ENCODE data around the gene SYTL3.
"Not testable (repeated sequence)": the region's sequence is repeated elsewhere in the genome, so short reads cannot be mapped to it uniquely, and the experiment has no call there.

The SYTL3 gene

GRCh38 chr6:158653577-158654354 is 3.9 kb downstream of the SYTL3 start:
- POLR2A ChIA-PET, result interaction anchor here (3.0 kb wide), 1 partner anchor 9 kb away, joined by 11 read pairs; the partner anchor contains the start of gene DYNLT1
- TF ChIP-seq NFRKB (IDR thresholded peaks at IDR 0.05), result no peak
- no peak for TF ChIP-seq LEF1 (IDR thresholded peaks at IDR 0.05; ENCODE audit: borderline replicate concordance)
- no peak for TF ChIP-seq SUZ12 (IDR thresholded peaks at IDR 0.05)
- TF ChIP-seq TARDBP (IDR thresholded peaks at IDR 0.05), result no peak
- no peak for TF ChIP-seq SP1 (IDR thresholded peaks at IDR 0.05)
- no peak for TF ChIP-seq CTBP1 (IDR thresholded peaks at IDR 0.05; ENCODE audit: borderline replicate concordance)
- no peak for TF ChIP-seq HDGF (IDR thresholded peaks at IDR 0.05; ENCODE audit: borderline replicate concordance)
- no peak for TF ChIP-seq FOXA1 (IDR thresholded peaks at IDR 0.05)
- TF ChIP-seq, protein P1, sequence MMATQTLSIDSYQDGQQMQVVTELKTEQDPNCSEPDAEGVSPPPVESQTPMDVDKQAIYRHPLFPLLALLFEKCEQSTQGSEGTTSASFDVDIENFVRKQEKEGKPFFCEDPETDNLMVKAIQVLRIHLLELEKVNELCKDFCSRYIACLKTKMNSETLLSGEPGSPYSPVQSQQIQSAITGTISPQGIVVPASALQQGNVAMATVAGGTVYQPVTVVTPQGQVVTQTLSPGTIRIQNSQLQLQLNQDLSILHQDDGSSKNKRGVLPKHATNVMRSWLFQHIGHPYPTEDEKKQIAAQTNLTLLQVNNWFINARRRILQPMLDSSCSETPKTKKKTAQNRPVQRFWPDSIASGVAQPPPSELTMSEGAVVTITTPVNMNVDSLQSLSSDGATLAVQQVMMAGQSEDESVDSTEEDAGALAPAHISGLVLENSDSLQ (IDR thresholded peaks at IDR 0.05), result no peak
- no peak for TF ChIP-seq ELF4 (IDR thresholded peaks at IDR 0.05)
- no peak for TF ChIP-seq FOXM1 (IDR thresholded peaks at IDR 0.05; ENCODE audit: borderline replicate concordance)
- no peak for TF ChIP-seq ARNT (IDR thresholded peaks at IDR 0.05)
- no peak for TF ChIP-seq FOXK2 (IDR thresholded peaks at IDR 0.05)
- no peak for TF ChIP-seq L3MBTL2 (conservative IDR thresholded peaks at IDR 0.05)
- TF ChIP-seq BHLHE40 (IDR thresholded peaks at IDR 0.05; ENCODE audit: borderline replicate concordance), result no peak
- no peak for TF ChIP-seq ZNF384 (IDR thresholded peaks at IDR 0.05)
- no peak for DNase-seq (ENCODE audit: extremely low spot score)
- CTCF ChIA-PET, result no interaction called here

DNA sequence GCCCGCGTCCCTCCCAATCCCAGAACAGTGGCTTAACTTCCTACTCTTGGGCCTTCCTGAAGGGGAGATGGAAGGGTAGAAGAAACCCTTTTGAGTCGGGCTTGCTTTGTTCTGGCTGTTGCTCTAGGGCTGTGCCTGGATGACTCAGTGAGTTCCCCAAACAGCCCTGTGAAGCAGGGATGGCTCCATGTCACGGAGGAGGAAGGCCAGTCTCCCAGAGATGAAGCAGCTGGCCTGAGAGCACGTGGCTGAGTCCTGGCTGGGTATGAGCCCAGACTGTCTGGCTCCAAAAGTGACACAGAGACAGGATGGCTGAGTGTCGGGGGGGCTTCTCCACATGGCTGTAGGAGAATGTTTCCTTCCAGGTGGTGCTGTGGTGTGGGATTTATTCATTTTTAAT is 4.6 kb downstream of the SYTL3 start:
- no peak for TF ChIP-seq SUZ12 (IDR thresholded peaks at IDR 0.05)
- no peak for TF ChIP-seq FOXM1 (IDR thresholded peaks at IDR 0.05; ENCODE audit: borderline replicate concordance)
- no peak for TF ChIP-seq L3MBTL2 (conservative IDR thresholded peaks at IDR 0.05)
- TF ChIP-seq SP1 (IDR thresholded peaks at IDR 0.05), result no peak
- TF ChIP-seq NFRKB (IDR thresholded peaks at IDR 0.05), result no peak
- TF ChIP-seq, protein P1 (IDR thresholded peaks at IDR 0.05), result no peak
- no peak for TF ChIP-seq LEF1 (IDR thresholded peaks at IDR 0.05; ENCODE audit: borderline replicate concordance)
- no peak for TF ChIP-seq CTBP1 (IDR thresholded peaks at IDR 0.05; ENCODE audit: borderline replicate concordance)
- TF ChIP-seq TARDBP (IDR thresholded peaks at IDR 0.05), result no peak
- TF ChIP-seq BHLHE40 (IDR thresholded peaks at IDR 0.05; ENCODE audit: borderline replicate concordance), result no peak
- TF ChIP-seq ZNF384 (IDR thresholded peaks at IDR 0.05), result no peak
- no peak for TF ChIP-seq FOXA1 (IDR thresholded peaks at IDR 0.05)
- TF ChIP-seq HDGF (IDR thresholded peaks at IDR 0.05; ENCODE audit: borderline replicate concordance), result no peak
- TF ChIP-seq FOXK2 (IDR thresholded peaks at IDR 0.05), result no peak
- TF ChIP-seq ELF4 (IDR thresholded peaks at IDR 0.05), result no peak
- TF ChIP-seq ARNT (IDR thresholded peaks at IDR 0.05), result no peak

DNA sequence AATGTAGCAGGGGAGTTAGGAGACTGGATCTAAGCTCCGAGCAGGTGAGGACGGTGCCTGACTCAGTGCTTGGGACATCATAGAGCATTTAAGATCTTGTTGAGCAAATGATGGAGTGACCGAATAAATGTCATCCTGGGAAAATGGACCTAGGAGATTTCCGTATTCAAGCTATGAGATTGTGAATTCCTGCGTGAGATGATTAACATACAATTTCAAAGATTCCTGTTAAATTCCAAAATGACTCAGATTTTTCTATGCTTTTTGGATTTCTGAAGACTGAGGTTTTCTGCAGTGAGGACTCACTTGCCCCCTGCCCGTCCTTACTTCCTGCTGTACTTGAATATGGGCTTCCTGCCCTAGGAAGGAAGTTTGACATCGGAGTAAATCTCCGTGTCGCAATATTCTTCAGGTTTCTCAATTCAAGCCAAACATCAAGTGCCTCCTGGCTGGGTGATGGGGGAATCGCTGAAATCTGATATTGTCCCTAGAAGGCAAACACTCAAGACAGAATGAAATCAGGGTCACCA is 5.2 kb downstream of the SYTL3 start:
- no peak for TF ChIP-seq FOXA1 (IDR thresholded peaks at IDR 0.05)
- TF ChIP-seq TARDBP (IDR thresholded peaks at IDR 0.05), result no peak
- TF ChIP-seq FOXK2 (IDR thresholded peaks at IDR 0.05), result no peak
- TF ChIP-seq L3MBTL2 (conservative IDR thresholded peaks at IDR 0.05), result no peak
- TF ChIP-seq HDGF (IDR thresholded peaks at IDR 0.05; ENCODE audit: borderline replicate concordance), result no peak
- TF ChIP-seq ELF4 (IDR thresholded peaks at IDR 0.05), result no peak
- no peak for TF ChIP-seq ZNF384 (IDR thresholded peaks at IDR 0.05)
- TF ChIP-seq FOXM1 (IDR thresholded peaks at IDR 0.05; ENCODE audit: borderline replicate concordance), result no peak
- no peak for TF ChIP-seq BHLHE40 (IDR thresholded peaks at IDR 0.05; ENCODE audit: borderline replicate concordance)
- no peak for TF ChIP-seq NFRKB (IDR thresholded peaks at IDR 0.05)
- TF ChIP-seq SUZ12 (IDR thresholded peaks at IDR 0.05), result no peak
- TF ChIP-seq, protein P1 (IDR thresholded peaks at IDR 0.05), result no peak
- no peak for TF ChIP-seq CTBP1 (IDR thresholded peaks at IDR 0.05; ENCODE audit: borderline replicate concordance)
- TF ChIP-seq SP1 (IDR thresholded peaks at IDR 0.05), result no peak
- TF ChIP-seq ARNT (IDR thresholded peaks at IDR 0.05), result no peak
- no peak for TF ChIP-seq LEF1 (IDR thresholded peaks at IDR 0.05; ENCODE audit: borderline replicate concordance)
- ChIA-PET POLR2A (interaction anchor here (3.0 kb wide), 1 partner anchor 11 kb away, joined by 11 read pairs; the partner anchor contains the start of gene DYNLT1), CTCF (interaction anchor here (1.0 kb wide), 1 partner anchor 10 kb away, joined by 3 read pairs; the partner anchor contains the start of gene DYNLT1)
- DNase-seq (ENCODE audit: extremely low spot score), result no peak

More for the DNA sequence above, 4.6 kb downstream of the SYTL3 start:
- ChIA-PET CTCF (interaction anchor here (1.0 kb wide), 1 partner anchor 10 kb away, joined by 3 read pairs; the partner anchor contains the start of gene DYNLT1), POLR2A (interaction anchor here (3.0 kb wide), 1 partner anchor 10 kb away, joined by 11 read pairs; the partner anchor contains the start of gene DYNLT1)
- no peak for DNase-seq (ENCODE audit: extremely low spot score)

GRCh38 chr6:158655569-158656450 is 6.0 kb downstream of the SYTL3 start:
- TF ChIP-seq BHLHE40 (IDR thresholded peaks at IDR 0.05; ENCODE audit: borderline replicate concordance) (no peak), LEF1 (IDR thresholded peaks at IDR 0.05; ENCODE audit: borderline replicate concordance) (no peak)
- DNase-seq (ENCODE audit: extremely low spot score), result no peak
- ChIA-PET POLR2A (interaction anchor here (3.0 kb wide), 1 partner anchor 11 kb away, joined by 11 read pairs; the partner anchor contains the start of gene DYNLT1), CTCF (no interaction called here)

DNA sequence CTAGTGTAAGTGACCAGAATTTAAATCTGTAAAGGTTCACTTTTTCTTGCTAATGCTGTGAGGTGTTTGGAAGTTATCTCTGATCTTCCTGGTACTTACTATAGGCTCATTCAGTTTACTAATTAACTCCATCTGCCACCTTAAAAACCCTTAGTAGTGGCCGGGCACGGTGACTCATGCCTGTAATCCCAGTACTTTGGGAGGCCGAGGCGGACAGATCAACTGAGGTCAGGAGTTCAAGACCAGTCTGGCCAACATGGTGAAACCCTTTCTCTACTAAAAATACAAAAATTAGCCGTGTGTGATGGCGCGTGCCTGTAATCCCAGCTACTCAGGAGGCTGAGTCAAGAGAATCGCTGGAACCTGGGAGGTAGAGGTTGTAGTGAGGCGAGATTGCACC is 7.1 kb downstream of the SYTL3 start:
- POLR2A ChIA-PET; CTCF ChIA-PET; DNase-seq (ENCODE audit: extremely low spot score): not testable (repeated sequence)

Data from HEK293T (cell line).